Natural killer cell (primary cell): Measurements from ENCODE around the gene GNAO1. TPM values are rescaled to one million over a fixed set of nuclear protein-coding genes. Genes with fewer than 3 reads are reported as not detected.

Experiments used
- ATAC-seq, 3 donors: fragments of 150-1000 bp in 2 of 3; fragments of 200-7000 bp in 1 of 3; cut with Tn5 transposase; 1 replicate in 1 of 3; 2 replicates in 2 of 3; pipeline ENCODE4 v1.10.0; 2021; ENCODE audit warnings: mild to moderate bottlenecking in 2 of 3, moderate library complexity in 2 of 3
- DNase-seq, 2 donors: peaks; one replicate each; pipeline versions ENCODE4 v3.0.0 to v3.0.0-alpha.2; 2013 to 2021; ENCODE audit warnings: mixed read lengths in 1 of 2
- H3K27ac ChIP-seq: one replicate; pipeline ENCODE4 v1.5.1; 2013; ENCODE audit warnings: mild to moderate bottlenecking, low read length
- H3K27me3 ChIP-seq: one replicate; pipeline ENCODE4 v1.6.1; 2013; ENCODE audit warnings: low read length; ENCODE audit not compliant: control insufficient read depth, insufficient read depth
- H3K36me3 ChIP-seq: one replicate; pipeline ENCODE4 v1.6.1; 2013; ENCODE audit warnings: low read length; ENCODE audit not compliant: control insufficient read depth, insufficient read depth
- H3K4me1 ChIP-seq: one replicate; pipeline ENCODE4 v1.6.1; 2013; ENCODE audit warnings: low read length; ENCODE audit not compliant: control insufficient read depth, insufficient read depth
- H3K4me3 ChIP-seq: one replicate; pipeline ENCODE4 v1.5.1; 2013; ENCODE audit warnings: low read length
- H3K9me3 ChIP-seq: one replicate; pipeline ENCODE4 v1.6.1; 2013; ENCODE audit warnings: low read length; ENCODE audit not compliant: control insufficient read depth, insufficient read depth
- H3K27ac Mint-ChIP-seq, 2 donors: one replicate each; pipeline ENCODE4 v1.8.0; 2022; ENCODE audit warnings: mild to moderate bottlenecking in 2 of 2, mixed read lengths in 2 of 2, moderate library complexity in 1 of 2
- H3K27me3 Mint-ChIP-seq, 2 donors: one replicate each; pipeline ENCODE4 v1.8.0; 2022; ENCODE audit warnings: low read depth in 2 of 2, mixed read lengths in 2 of 2
- H3K36me3 Mint-ChIP-seq: one replicate; pipeline ENCODE4 v1.8.0; 2022; ENCODE audit warnings: mixed read lengths
- H3K4me1 Mint-ChIP-seq, 2 donors: one replicate each; pipeline ENCODE4 v1.8.0; 2022; ENCODE audit warnings: mixed read lengths in 2 of 2
- H3K4me3 Mint-ChIP-seq: one replicate; pipeline ENCODE4 v1.8.0; 2022; ENCODE audit warnings: mild to moderate bottlenecking, moderate library complexity, mixed read lengths
- H3K9me3 Mint-ChIP-seq, 2 donors: one replicate each; pipeline ENCODE4 v1.8.0; 2022; ENCODE audit warnings: mixed read lengths in 2 of 2
- CTCF ChIP-seq: fragments of 200-600 bp; IDR thresholded peaks from one replicate; pipeline ENCODE4 v1.8.0; 2022; ENCODE audit warnings: antibody characterized with exemption
- WGBS: methylation state at CpG from one replicate; pipeline ENCODE4 v1.1.7; 2013; ENCODE audit warnings: missing lambda C conversion rate; ENCODE audit not compliant: insufficient coverage; 5-methylcytosine and 5-hydroxymethylcytosine counted together
- intact Hi-C: fragments of 100-400 bp; cut with micrococcal nuclease; formaldehyde crosslinking; loops from one replicate; pipeline ENCODE4 v1.14.2; 2022
- total RNA-seq, 4 donors: library from RNA; stranded (reverse); fragments of 120-200 nt in 1 of 4; gene quantifications; one replicate each; pipeline versions ENCODE4 v1.2.3 to v1.2.4, GENCODE V29; 2013 to 2022

Gene GNAO1
- total RNA-seq, 3 donors from 2014 or later (not counting 1 experiment from before 2014, with no cell fraction given), result 0.45 to 4.6 (median 1.1) TPM

GRCh38 chr16:56309008-56309407 lies 117.7 kb downstream of the GNAO1 start:
- Histone ChIP-seq H3K9me3 (no peaks in the 10 kb centered on the region), H3K4me3 (no peak overlapping the region), H3K4me1 (no peaks in the 10 kb centered on the region), H3K36me3 (no peaks in the 10 kb centered on the region), H3K27me3 (no peaks in the 10 kb centered on the region), H3K27ac (no peak overlapping the region)
- intact Hi-C loops, result no loop called here
- Mint-ChIP-seq H3K4me1 (peaks cover 0 to 5% of the 10 kb centered on the region in 2 donors), H3K27me3 (peaks cover 7 to 9% of the 10 kb centered on the region in 2 donors), H3K36me3 (no peaks in the 10 kb centered on the region), H3K4me3 (no peak overlapping the region), H3K27ac (no peak overlapping the region), H3K9me3 (no peaks in the 10 kb centered on the region)
- no peak for ATAC-seq
- 86% methylated on average over 3 of the region's 3 CpGs for WGBS
- no peak for TF ChIP-seq CTCF
- DNase-seq, result no peak

- Mint-ChIP-seq H3K27ac (no peak overlapping the region), H3K4me3 (no peak overlapping the region), H3K36me3 (no peaks in the 10 kb centered on the region), H3K27me3 (peaks cover 7 to 9% of the 10 kb centered on the region in 2 donors), H3K9me3 (no peaks in the 10 kb centered on the region), H3K4me1 (peaks cover 0 to 5% of the 10 kb centered on the region in 2 donors)
- Histone ChIP-seq H3K4me3 (no peak overlapping the region), H3K36me3 (no peaks in the 10 kb centered on the region), H3K27ac (no peak overlapping the region), H3K4me1 (no peaks in the 10 kb centered on the region), H3K9me3 (no peaks in the 10 kb centered on the region), H3K27me3 (no peaks in the 10 kb centered on the region)
- WGBS, result 94% methylated on average over 1 of the region's 2 CpGs
- no peak for TF ChIP-seq CTCF
- DNase-seq, result no peak
- ATAC-seq, result no peak
- intact Hi-C loops, result no loop called here
Observed at GRCh38 chr16:56310690-56311089, 119.4 kb downstream of the GNAO1 start.

GRCh38 chr16:56311208-56312027 lies 120.1 kb downstream of the GNAO1 start:
- DNase-seq (peak in 1 of 2 donors; percentile 8), ATAC-seq (no peak)
- Histone ChIP-seq H3K4me1 (no peaks in the 10 kb centered on the region), H3K4me3 (no peak overlapping the region), H3K9me3 (no peaks in the 10 kb centered on the region), H3K27ac (no peak overlapping the region), H3K36me3 (no peaks in the 10 kb centered on the region), H3K27me3 (no peaks in the 10 kb centered on the region)
- no peak overlapping the region for H3K27ac Mint-ChIP-seq
- 90% methylated on average over 13 of the region's 13 CpGs for WGBS
- H3K27me3 Mint-ChIP-seq, result peaks cover 7 to 9% of the 10 kb centered on the region in 2 donors
- H3K4me1 Mint-ChIP-seq, result peaks cover 0 to 5% of the 10 kb centered on the region in 2 donors
- H3K36me3 Mint-ChIP-seq, result no peaks in the 10 kb centered on the region
- no peak for TF ChIP-seq CTCF
- no peaks in the 10 kb centered on the region for H3K9me3 Mint-ChIP-seq
- intact Hi-C loops, result no loop called here
- no peak overlapping the region for H3K4me3 Mint-ChIP-seq

GRCh38 chr16:56312028-56312300 lies 120.7 kb downstream of the GNAO1 start:
- Histone ChIP-seq H3K27ac (no peak overlapping the region), H3K4me1 (no peaks in the 10 kb centered on the region), H3K4me3 (no peak overlapping the region), H3K9me3 (no peaks in the 10 kb centered on the region), H3K27me3 (no peaks in the 10 kb centered on the region), H3K36me3 (no peaks in the 10 kb centered on the region)
- Mint-ChIP-seq H3K27me3 (peaks cover 7 to 9% of the 10 kb centered on the region in 2 donors), H3K4me3 (no peak overlapping the region), H3K9me3 (no peaks in the 10 kb centered on the region), H3K4me1 (peaks cover 0 to 5% of the 10 kb centered on the region in 2 donors), H3K36me3 (no peaks in the 10 kb centered on the region), H3K27ac (no peak overlapping the region)
- TF ChIP-seq CTCF, result no peak
- no peak for ATAC-seq
- WGBS, result 65% methylated on average over 11 of the region's 11 CpGs
- intact Hi-C loops, result no loop called here
- DNase-seq, result no peak
